Upper lobe of right lung (tissue), 1 donor: ENCODE measurements around the gene CD83. TPM values are rescaled to one million over a fixed set of nuclear protein-coding genes. Genes with fewer than 3 reads are reported as not detected.

ENCODE experiments used
- ATAC-seq: fragments of 200-7000 bp; cut with Tn5 transposase; one replicate; pipeline ENCODE4 v1.9.1; 2020; ENCODE audit warnings: mild to moderate bottlenecking, moderate library complexity
- DNase-seq: peaks from one replicate; pipeline ENCODE4 v3.0.0-alpha.2; 2020
- H3K27ac ChIP-seq: fragments of 200-600 bp; one replicate; pipeline ENCODE4 v1.8.0; 2022
- H3K27me3 ChIP-seq: fragments of 200-600 bp; one replicate; pipeline ENCODE4 v1.8.0; 2022; ENCODE audit warnings: mild to moderate bottlenecking
- H3K36me3 ChIP-seq: fragments of 200-600 bp; one replicate; pipeline ENCODE4 v1.8.0; 2022
- H3K4me1 ChIP-seq: fragments of 200-600 bp; one replicate; pipeline ENCODE4 v1.8.0; 2022
- H3K4me3 ChIP-seq: fragments of 200-600 bp; one replicate; pipeline ENCODE4 v1.8.0; 2022; ENCODE audit warnings: mild to moderate bottlenecking
- H3K9me3 ChIP-seq: fragments of 200-600 bp; one replicate; pipeline ENCODE4 v1.8.0; 2022
- intact Hi-C: fragments of 100-400 bp; cut with DNase I; formaldehyde crosslinking; loops from one replicate; pipeline ENCODE4 v1.11.0; 2022
- total RNA-seq: library from RNA; stranded (reverse); fragmentation: NEBNext Ultra II Directional; extraction: Animal tissue kit (Norgen Biotek cat#: 25700); gene quantifications from one replicate; pipeline ENCODE4 v1.2.1, GENCODE V29; 2021
- TF ChIP-seq, protein P1 (sequence below): fragments of 200-600 bp; IDR thresholded peaks from one replicate; pipeline ENCODE4 v1.8.0; 2022; ENCODE audit warnings: antibody characterized with exemption
- donor health status: DM: no; HTN: yes; CAD: no; lungs with severe emphysema.

Gene CD83
- total RNA-seq, 1 donor from 2014 or later, result 26.0 TPM

DNA sequence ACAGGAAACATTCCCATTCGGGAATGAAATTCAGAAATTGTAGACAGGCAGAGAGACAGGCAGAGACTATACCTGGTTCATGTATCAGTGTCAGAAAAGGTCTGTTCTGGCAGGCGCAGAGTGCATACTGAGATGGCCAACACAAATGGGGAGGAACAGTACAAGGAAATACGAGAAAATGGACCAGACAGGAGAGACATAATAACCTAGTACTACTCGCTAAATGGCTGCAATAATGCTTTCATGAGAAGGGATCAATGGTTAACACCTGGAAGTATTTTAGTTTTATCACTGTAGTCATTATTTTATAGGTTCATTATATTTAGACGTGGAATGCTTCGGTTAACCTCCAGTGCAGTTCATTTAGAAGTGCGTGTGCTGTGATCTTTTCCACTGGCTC lies 58.9 kb downstream of the CD83 start:
- no peak for ATAC-seq
- Histone ChIP-seq H3K4me3 (no peak overlapping the region), H3K27me3 (no peaks in the 10 kb centered on the region), H3K27ac (no peak overlapping the region), H3K4me1 (no peaks in the 10 kb centered on the region), H3K9me3 (no peaks in the 10 kb centered on the region), H3K36me3 (no peaks in the 10 kb centered on the region)
- intact Hi-C loops, result no loop called here
- DNase-seq, result no peak
- TF ChIP-seq, protein P1, sequence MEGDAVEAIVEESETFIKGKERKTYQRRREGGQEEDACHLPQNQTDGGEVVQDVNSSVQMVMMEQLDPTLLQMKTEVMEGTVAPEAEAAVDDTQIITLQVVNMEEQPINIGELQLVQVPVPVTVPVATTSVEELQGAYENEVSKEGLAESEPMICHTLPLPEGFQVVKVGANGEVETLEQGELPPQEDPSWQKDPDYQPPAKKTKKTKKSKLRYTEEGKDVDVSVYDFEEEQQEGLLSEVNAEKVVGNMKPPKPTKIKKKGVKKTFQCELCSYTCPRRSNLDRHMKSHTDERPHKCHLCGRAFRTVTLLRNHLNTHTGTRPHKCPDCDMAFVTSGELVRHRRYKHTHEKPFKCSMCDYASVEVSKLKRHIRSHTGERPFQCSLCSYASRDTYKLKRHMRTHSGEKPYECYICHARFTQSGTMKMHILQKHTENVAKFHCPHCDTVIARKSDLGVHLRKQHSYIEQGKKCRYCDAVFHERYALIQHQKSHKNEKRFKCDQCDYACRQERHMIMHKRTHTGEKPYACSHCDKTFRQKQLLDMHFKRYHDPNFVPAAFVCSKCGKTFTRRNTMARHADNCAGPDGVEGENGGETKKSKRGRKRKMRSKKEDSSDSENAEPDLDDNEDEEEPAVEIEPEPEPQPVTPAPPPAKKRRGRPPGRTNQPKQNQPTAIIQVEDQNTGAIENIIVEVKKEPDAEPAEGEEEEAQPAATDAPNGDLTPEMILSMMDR, result no peak

GRCh38 chr6:14177413-14178082 lies 60.0 kb downstream of the CD83 start:
- TF ChIP-seq, protein P1, result no peak
- H3K4me1 ChIP-seq, result no peaks in the 10 kb centered on the region
- no peak overlapping the region for H3K4me3 ChIP-seq
- no peaks in the 10 kb centered on the region for H3K27me3 ChIP-seq
- no peak for ATAC-seq
- no peak overlapping the region for H3K27ac ChIP-seq
- no peak for DNase-seq
- intact Hi-C loops, result no loop called here
- H3K36me3 ChIP-seq, result no peaks in the 10 kb centered on the region
- no peaks in the 10 kb centered on the region for H3K9me3 ChIP-seq

GRCh38 chr6:14178083-14178445 lies 60.5 kb downstream of the CD83 start:
- Histone ChIP-seq H3K27ac (no peak overlapping the region), H3K4me1 (no peaks in the 10 kb centered on the region), H3K4me3 (no peak overlapping the region), H3K27me3 (no peaks in the 10 kb centered on the region), H3K36me3 (no peaks in the 10 kb centered on the region), H3K9me3 (no peaks in the 10 kb centered on the region)
- DNase-seq (no peak), ATAC-seq (no peak)
- TF ChIP-seq, protein P1, result no peak
- intact Hi-C loops, result no loop called here

DNA sequence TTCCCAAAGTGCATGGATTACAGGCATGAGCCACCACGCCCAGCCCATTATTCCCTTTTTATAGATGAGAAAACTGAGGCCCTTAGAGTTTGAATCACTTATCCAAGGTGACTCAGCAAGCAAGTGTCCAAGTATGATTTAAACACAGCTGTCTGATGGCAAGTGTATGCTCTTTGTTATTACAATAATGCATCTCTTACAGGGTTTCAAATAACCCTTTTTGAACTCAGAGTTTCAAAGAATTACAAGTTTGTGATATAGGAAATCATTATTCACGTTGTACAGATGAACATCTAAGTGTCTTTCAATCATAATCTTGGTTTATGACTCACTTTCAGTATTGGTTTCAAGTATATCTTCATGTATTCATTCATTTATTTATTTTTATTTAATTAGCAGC lies 63.0 kb downstream of the CD83 start:
- peaks cover 9% of the 10 kb centered on the region for H3K27me3 ChIP-seq
- no peaks in the 10 kb centered on the region for H3K36me3 ChIP-seq
- H3K4me1 ChIP-seq, result no peaks in the 10 kb centered on the region
- ATAC-seq (no peak), DNase-seq (no peak)
- intact Hi-C loops, result no loop called here
- H3K9me3 ChIP-seq, result no peaks in the 10 kb centered on the region
- no peak overlapping the region for H3K27ac ChIP-seq
- H3K4me3 ChIP-seq, result no peak overlapping the region
- TF ChIP-seq, protein P1, result no peak

DNA sequence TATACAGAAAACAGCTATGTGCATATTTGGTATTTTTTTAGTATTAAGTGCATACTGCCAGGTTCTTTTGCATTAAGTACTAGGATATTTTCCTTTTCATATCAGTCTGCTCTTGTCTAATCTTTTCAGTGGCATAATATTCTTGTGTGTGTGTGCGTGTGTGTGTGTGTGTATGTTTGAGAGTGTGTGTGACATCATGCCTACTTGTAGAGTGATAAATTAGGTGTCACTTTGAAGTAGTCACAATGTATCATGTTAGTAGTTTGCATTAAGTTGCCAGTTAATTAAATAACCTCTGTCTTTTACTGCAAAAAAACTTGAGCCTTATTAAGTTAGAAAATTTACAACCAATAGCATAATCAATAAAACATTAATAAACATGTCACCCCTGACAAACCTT lies 65.3 kb downstream of the CD83 start:
- Histone ChIP-seq H3K4me1 (no peaks in the 10 kb centered on the region), H3K27ac (no peak overlapping the region), H3K4me3 (no peak overlapping the region), H3K9me3 (no peaks in the 10 kb centered on the region), H3K27me3 (peaks cover 9% of the 10 kb centered on the region), H3K36me3 (no peaks in the 10 kb centered on the region)
- no peak for DNase-seq
- TF ChIP-seq, protein P1, result no peak
- intact Hi-C loops, result no loop called here
- no peak for ATAC-seq

Other genes with a start within 250 kb of the CD83 start
- 6.1 TPM for gene RNF182, start 192.8 kb upstream of the CD83 start, total RNA-seq